Measurements from ENCODE around the gene KIF16B. TPM values are rescaled to one million over a fixed set of nuclear protein-coding genes. Genes with fewer than 3 reads are reported as not detected.

KIF16B gene
- total RNA-seq, 1 donor from 2014 or later, result 17.8 TPM

GRCh38 chr20:16393297-16393696 is 180.0 kb downstream of the KIF16B start:
- intact Hi-C loops (cut with micrococcal nuclease), result no loop called here
- no peak for DNase-seq
- no peak for ATAC-seq

- ATAC-seq (no peak), DNase-seq (no peak)
- intact Hi-C loops (cut with micrococcal nuclease), result no loop called here
Measured at GRCh38 chr20:16392346-16392745, 180.9 kb downstream of the KIF16B start.

- intact Hi-C loops (cut with micrococcal nuclease), result no loop called here
- DNase-seq, result no peak
- ATAC-seq, result peak; percentile 54
Measured at GRCh38 chr20:16390991-16391390, 182.3 kb downstream of the KIF16B start.

- intact Hi-C loops (cut with micrococcal nuclease), result no loop called here
- DNase-seq (no peak), ATAC-seq (no peak)
Measured at GRCh38 chr20:16388731-16389130, 184.5 kb downstream of the KIF16B start.

GRCh38 chr20:16387666-16388065 is 185.6 kb downstream of the KIF16B start:
- ATAC-seq, result no peak
- intact Hi-C loops (cut with micrococcal nuclease), result no loop called here
- no peak for DNase-seq

- DNase-seq, result no peak
Measured at GRCh38 chr20:16385891-16386290, 187.4 kb downstream of the KIF16B start.

GRCh38 chr20:16385462-16385861 is 187.8 kb downstream of the KIF16B start:
- intact Hi-C loops (cut with micrococcal nuclease), result no loop called here
- no peak for ATAC-seq
- no peak for DNase-seq

More at GRCh38 chr20:16385891-16386290, 187.4 kb downstream of the KIF16B start:
- intact Hi-C loops (cut with micrococcal nuclease), result no loop called here
- no peak for ATAC-seq

- DNase-seq (no peak), ATAC-seq (no peak)
- intact Hi-C loops (cut with micrococcal nuclease), result no loop called here
Measured at GRCh38 chr20:16381444-16381843, 191.8 kb downstream of the KIF16B start.

GRCh38 chr20:16378712-16379370 is 194.4 kb downstream of the KIF16B start:
- peak; percentile 14 for ATAC-seq
- intact Hi-C loops (cut with micrococcal nuclease), result no loop called here
- DNase-seq, result no peak

GRCh38 chr20:16378122-16378521 is 195.1 kb downstream of the KIF16B start:
- ATAC-seq (no peak), DNase-seq (no peak)
- intact Hi-C loops (cut with micrococcal nuclease), result no loop called here

- ATAC-seq (no peak), DNase-seq (no peak)
- intact Hi-C loops (cut with micrococcal nuclease), result no loop called here
Measured at GRCh38 chr20:16369441-16369840, 203.8 kb downstream of the KIF16B start.

- ATAC-seq (no peak), DNase-seq (no peak)
- intact Hi-C loops (cut with micrococcal nuclease), result no loop called here
Measured at GRCh38 chr20:16368645-16369292, 204.5 kb downstream of the KIF16B start.

- DNase-seq (no peak), ATAC-seq (peak; percentile 64)
- intact Hi-C loops (cut with micrococcal nuclease), result no loop called here
Measured at GRCh38 chr20:16367948-16368560, 205.2 kb downstream of the KIF16B start.

- DNase-seq (no peak), ATAC-seq (peak; percentile 75)
- intact Hi-C loops (cut with micrococcal nuclease), result no loop called here
Measured at GRCh38 chr20:16366529-16366928, 206.7 kb downstream of the KIF16B start.

- no peak for DNase-seq
- no peak for ATAC-seq
- intact Hi-C loops (cut with micrococcal nuclease), result no loop called here
Measured at GRCh38 chr20:16364320-16364687, 208.9 kb downstream of the KIF16B start.

GRCh38 chr20:16363506-16364319 is 209.5 kb downstream of the KIF16B start:
- ATAC-seq, result no peak
- DNase-seq, result no peak
- intact Hi-C loops (cut with micrococcal nuclease), result no loop called here

- intact Hi-C loops (cut with micrococcal nuclease), result no loop called here
- ATAC-seq (no peak), DNase-seq (no peak)
Measured at GRCh38 chr20:16362642-16363041, 210.6 kb downstream of the KIF16B start.

GRCh38 chr20:16360668-16361067 is 212.6 kb downstream of the KIF16B start:
- no peak for ATAC-seq
- no peak for DNase-seq
- intact Hi-C loops (cut with micrococcal nuclease), result no loop called here

- no peak for DNase-seq
- intact Hi-C loops (cut with micrococcal nuclease), result no loop called here
- ATAC-seq, result no peak
Measured at GRCh38 chr20:16353417-16353781, 219.8 kb downstream of the KIF16B start.
